IPS-18c (cell line): ENCODE measurements around the gene FZD7.

Experiments
- H3K4me3 ChIP-seq: 2 replicates; pipeline ENCODE4 v1.7.0; 2013; ENCODE audit warnings: low read depth, mild to moderate bottlenecking, low read length, moderate library complexity; ENCODE audit not compliant: insufficient read depth
- H3K9me3 ChIP-seq: one replicate; pipeline ENCODE4 v1.6.1; 2013; ENCODE audit warnings: mild to moderate bottlenecking, low read length, moderate library complexity; ENCODE audit not compliant: control insufficient read depth, insufficient read depth

The FZD7 gene

GRCh38 chr2:202007015-202007982 is 26.4 kb upstream of the FZD7 start:
- H3K4me3 ChIP-seq, result no peak overlapping the region
- H3K9me3 ChIP-seq, result no peaks in the 10 kb centered on the region

GRCh38 chr2:202007983-202008354 is 25.7 kb upstream of the FZD7 start:
- Histone ChIP-seq H3K4me3 (no peak overlapping the region), H3K9me3 (no peaks in the 10 kb centered on the region)

- Histone ChIP-seq H3K9me3 (no peaks in the 10 kb centered on the region), H3K4me3 (no peak overlapping the region)
Measured at GRCh38 chr2:202009019-202009481, 24.6 kb upstream of the FZD7 start.

DNA sequence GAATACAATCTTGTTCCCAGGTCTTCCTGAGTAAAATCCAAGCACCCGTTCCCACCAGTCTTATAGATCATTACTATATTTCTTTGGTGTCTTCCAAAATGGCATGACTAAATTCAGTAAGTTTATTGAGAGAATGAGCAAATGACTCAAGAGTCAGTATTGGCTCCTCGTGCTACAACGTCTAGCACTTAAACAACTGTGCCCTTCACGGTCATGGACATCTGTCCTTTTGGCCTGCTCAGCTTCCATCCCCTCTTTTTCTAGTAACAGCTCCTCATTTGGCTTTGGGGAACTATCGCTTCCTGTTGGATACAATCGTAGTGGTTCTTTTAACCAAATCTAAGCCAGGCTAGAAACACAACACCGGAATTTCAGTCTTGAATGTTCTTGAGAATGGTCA is 24.1 kb upstream of the FZD7 start:
- Histone ChIP-seq H3K9me3 (no peaks in the 10 kb centered on the region), H3K4me3 (no peak overlapping the region)

GRCh38 chr2:202014318-202014717 is 19.3 kb upstream of the FZD7 start:
- no peak overlapping the region for H3K4me3 ChIP-seq

GRCh38 chr2:202014759-202015211 is 18.9 kb upstream of the FZD7 start:
- H3K9me3 ChIP-seq, result no peaks in the 10 kb centered on the region
- H3K4me3 ChIP-seq, result no peak overlapping the region

More at GRCh38 chr2:202014318-202014717, 19.3 kb upstream of the FZD7 start:
- no peaks in the 10 kb centered on the region for H3K9me3 ChIP-seq

DNA sequence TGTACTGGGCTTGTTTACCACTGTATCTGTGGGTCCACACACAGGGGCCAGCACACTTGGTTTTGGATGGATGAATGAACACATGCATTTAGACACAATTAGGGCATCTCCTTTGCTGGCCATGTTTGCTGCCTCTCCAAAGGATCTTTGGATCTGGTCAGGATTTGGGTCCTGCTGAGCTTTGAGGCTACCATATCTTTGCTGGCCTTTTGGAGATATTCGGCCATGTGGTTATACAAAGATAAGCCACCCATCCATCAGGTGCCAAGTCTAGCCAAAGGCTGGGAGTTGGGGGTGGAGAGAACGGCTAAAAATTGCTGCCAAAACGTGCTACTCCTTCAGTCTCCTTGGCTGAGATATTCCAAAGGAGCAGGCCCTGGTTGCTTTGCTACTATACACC is 18.2 kb upstream of the FZD7 start:
- H3K4me3 ChIP-seq, result no peak overlapping the region
- H3K9me3 ChIP-seq, result no peaks in the 10 kb centered on the region

DNA sequence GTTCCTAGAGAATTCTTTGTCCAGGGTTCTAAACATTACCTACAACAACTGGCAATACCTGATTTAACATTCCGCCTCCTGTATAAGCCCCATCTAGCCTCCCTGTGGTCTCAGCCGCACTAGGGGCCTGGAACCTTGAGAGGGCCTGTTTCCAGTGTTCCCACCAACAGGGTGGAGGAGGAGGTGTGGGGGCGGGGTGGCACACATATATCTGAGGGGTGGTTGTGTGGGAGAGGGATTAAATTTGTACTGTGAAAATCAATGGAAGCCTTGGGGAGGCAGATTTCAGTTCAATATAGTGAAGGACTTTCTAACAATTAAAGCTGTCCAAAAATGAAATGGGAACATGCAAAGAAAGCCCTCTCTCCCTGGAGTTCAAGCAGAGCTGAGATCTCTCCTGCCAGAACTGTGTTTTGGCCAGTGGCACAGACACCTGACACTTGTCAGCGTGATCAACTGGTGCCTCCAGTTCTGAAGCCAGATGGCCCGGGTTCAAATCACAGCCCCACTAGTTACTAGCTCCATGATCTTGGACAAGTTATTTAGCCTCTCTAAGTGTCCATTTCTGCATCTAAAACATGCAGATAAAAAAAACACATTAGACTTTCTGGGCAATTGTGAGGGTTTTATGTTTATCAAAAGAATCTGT is 17.0 kb upstream of the FZD7 start:
- no peaks in the 10 kb centered on the region for H3K9me3 ChIP-seq

GRCh38 chr2:202017940-202018339 is 15.7 kb upstream of the FZD7 start:
- Histone ChIP-seq H3K4me3 (no peak overlapping the region), H3K9me3 (no peaks in the 10 kb centered on the region)

More for the DNA sequence above, 17.0 kb upstream of the FZD7 start:
- no peak overlapping the region for H3K4me3 ChIP-seq

DNA sequence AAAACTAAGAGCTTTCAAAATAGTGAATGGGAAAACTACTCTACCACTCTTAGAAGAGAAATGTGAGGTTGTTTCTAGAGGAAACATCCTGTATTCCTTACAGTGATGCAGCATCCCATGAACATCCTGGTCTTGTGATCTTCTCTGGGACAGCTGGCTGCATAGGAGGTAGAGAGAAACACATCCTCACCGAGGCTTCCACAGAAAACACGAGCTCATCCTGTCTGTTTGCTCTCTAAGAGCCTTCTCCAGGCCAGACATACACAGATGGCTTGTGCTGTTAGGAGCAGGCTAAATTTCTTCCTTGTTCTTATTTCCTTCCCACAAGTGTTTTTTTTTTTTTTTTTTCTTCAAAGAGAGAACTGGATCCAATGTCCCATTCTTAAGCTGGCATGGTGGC is 14.7 kb upstream of the FZD7 start:
- no peak overlapping the region for H3K4me3 ChIP-seq
- no peaks in the 10 kb centered on the region for H3K9me3 ChIP-seq

DNA sequence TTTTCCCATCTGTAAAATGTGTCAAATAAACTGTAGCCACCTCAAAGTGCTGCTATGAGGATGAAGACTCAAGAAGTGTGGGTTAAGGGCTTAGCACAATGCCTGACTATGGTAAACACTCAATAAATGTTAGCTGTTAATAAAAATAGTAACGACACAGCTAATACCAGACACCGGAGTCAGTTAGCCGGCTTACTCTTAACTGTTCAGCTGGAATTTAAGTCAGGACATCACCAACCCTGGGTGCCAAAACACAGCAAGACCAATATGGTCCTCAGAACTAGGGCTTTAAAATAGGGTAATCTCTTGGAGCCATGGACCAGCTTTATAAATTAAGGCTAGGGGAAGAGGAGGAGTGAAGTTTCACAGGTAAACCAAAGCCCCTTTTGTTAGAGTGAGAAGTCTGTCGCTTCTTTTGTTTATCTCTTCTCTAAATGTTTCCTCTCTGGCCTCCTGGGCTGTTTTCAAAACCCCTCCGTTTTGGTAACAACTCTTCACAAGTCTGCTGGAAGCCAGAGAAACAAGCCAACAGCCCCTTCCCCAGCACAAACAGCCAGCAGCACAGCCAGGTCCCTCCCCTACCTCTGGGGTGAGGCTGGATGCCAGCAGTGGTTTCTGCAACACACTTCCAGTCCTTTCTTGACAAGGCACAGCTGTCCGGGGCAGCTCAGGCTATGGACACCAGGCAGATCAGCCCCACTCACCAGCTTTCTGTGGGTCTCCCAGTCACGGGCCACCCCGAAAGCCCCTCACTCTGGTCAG is 13.8 kb upstream of the FZD7 start:
- H3K4me3 ChIP-seq, result no peak overlapping the region
- H3K9me3 ChIP-seq, result no peaks in the 10 kb centered on the region

DNA sequence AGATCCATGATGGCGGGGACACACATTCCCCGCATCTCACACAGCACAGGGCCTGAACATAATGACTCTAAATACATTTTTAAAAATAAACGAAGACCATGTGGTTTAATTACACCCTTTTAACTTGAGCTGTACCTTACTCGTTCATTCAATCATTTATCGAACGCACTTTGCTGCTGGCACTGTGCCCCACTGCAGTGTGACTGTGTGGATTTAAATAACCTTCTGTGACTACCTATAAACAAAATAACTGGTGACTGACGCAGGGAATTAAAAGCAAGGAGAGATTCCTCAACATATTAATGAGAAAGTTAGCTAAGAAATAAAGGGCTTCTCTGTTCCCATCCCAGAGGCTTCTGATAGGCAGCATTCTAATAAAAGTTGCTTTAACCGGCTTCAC is 10.9 kb upstream of the FZD7 start:
- H3K9me3 ChIP-seq, result no peaks in the 10 kb centered on the region
- H3K4me3 ChIP-seq, result peak overlapping the region; percentile 30

GRCh38 chr2:202023198-202023903 is 10.3 kb upstream of the FZD7 start:
- Histone ChIP-seq H3K4me3 (peak overlapping the region; percentile 30; the same call in 1 of the 2 replicates), H3K9me3 (no peaks in the 10 kb centered on the region)

GRCh38 chr2:202023904-202024266 is 9.8 kb upstream of the FZD7 start:
- H3K4me3 ChIP-seq, result no peak overlapping the region
- H3K9me3 ChIP-seq, result no peaks in the 10 kb centered on the region

- Histone ChIP-seq H3K9me3 (no peaks in the 10 kb centered on the region), H3K4me3 (no peak overlapping the region)
Measured at GRCh38 chr2:202024871-202025270, 8.8 kb upstream of the FZD7 start.

DNA sequence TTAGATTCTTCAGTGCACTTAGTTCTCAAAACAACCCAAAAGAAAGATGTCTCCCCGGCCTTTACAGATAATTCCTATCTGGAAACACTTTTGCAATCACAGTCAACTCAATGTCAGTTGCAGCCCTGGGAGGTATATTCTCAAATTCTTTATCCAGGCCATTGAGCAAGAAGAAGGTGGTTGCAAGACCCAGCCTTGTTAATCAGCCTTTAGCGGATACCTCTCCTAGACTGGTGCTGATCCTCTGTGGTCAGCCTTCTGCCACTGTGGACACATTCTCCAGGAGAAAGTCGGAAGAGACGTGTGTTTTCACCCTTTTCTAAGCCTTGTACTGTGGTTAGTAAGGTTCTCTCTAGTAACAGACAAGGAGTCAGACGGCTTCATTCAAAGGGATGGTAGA is 7.8 kb upstream of the FZD7 start:
- H3K4me3 ChIP-seq, result no peak overlapping the region

DNA sequence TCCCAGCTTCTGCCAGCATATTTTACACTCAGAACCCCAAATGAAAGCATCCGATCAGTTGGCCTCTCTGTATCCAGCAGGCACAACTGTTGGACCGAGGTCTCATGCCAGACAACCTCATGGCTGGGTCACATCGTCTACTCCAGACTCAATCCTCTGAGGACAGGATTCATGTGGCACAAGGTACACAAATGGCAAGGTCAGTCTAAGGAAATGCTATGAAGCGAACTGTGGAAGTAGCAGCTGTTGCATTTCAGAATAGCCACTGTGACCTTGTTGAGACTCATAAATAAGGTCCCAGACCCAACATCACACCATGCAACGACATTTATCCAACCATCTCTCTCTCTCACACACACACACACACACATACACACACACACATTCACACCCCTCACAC is 7.1 kb upstream of the FZD7 start:
- no peaks in the 10 kb centered on the region for H3K9me3 ChIP-seq
- no peak overlapping the region for H3K4me3 ChIP-seq

More for the DNA sequence above, 7.8 kb upstream of the FZD7 start:
- no peaks in the 10 kb centered on the region for H3K9me3 ChIP-seq
